GM18867 (cell line): ENCODE measurements around the gene RAG2.
A peak's percentile ranks its signal among the peaks of the same experiment; 100 is the strongest.

ENCODE experiments used
- ATAC-seq: cut with Tn5 transposase; IDR thresholded peaks from one replicate; pipeline ENCODE4 v1.9.1; 2021; ENCODE audit warnings: mild to moderate bottlenecking, moderate library complexity; ENCODE audit not compliant: unreplicated experiment

Gene RAG2

DNA sequence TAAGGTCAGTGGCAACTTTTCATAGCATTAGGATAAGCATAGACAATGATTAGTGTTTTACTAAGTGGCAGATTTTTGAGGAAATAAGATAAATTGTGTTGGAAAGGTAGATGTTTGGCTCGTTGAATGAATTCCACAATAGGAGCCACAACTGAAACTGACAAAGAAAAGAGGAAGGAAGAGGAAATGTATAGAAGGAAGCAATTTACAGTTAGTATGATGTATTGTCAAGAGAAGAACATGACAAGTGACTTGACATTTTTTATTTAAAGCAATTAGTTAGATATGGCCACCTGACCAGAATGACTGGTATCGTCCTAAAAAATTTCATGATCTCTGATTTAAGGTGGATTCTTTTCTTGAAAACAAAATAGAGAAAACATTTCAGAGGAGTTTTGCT is 3.1 kb upstream of the RAG2 start:
- ATAC-seq = no peak

DNA sequence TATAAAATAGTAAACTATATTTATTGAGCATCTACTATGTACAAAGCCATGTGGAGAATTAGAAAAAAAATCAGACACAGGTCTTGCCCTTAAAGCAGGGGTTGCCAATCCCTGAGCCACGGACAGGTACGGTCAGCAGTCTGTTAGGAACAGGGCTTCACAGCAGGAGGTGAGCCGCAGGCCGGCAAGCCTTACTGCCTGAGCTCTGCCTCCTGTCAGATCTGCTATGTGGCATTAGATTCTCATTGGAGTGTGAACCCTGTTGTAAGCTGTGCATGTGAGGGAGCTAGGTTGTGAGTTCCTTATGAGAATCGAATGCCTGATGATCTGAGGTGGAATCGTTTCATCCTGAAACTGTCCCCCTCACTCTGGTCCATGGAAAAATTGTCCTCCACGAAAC is 2.1 kb upstream of the RAG2 start:
- no peak for ATAC-seq

DNA sequence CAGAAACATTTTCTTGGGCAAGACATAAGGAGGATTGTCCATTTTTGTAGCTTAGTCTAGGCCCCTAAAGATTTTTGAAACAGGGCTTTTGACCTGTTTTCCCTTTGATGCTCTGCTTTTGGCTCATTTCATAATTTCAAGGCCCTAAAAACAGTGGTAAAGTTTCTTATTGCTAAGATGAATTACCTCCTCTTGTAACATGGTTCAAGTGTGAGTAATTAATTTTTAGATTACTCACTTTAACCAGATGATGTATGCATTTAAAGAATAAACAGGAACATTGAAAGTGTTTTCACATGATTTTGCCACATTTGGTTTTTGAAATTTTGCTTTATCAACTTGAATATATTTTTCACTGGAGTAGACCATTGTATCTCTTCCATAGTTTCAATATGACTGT is 1.2 kb downstream of the RAG2 start:
- no peak for ATAC-seq

DNA sequence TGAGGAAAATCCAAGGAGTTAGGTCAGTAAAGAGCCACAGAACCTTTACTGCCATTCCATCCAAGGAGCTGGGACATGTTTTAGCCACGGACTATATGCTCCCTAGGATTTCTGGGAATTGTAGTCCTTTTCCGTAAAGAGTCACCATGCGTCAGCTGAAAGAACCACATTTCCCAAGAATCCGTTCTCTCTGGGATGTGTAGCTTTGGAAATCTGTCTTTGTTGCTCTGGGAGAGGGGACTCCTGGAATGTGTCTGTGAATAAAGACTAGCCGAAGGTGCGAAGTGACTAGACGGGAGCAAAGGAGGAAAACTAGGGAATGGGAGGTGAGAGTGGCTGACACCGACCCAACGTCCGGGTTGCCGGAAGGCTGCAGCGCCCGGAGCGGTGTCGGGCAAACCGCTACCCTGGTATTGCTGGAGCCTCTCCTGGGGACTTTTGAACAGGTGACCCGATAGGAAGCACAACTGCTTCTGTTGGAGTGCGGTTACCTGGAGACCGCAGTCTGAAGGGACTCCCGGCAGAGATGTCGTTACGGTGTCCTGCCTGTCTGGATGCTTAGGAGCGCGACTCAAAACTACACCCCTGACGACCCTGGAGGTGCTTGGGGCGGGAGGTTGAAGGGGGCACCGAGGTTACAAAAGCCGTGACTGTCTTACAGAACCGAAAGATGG is 3.6 kb downstream of the RAG2 start, which contains the start of gene IFTAP:
Gene IFTAP, plus strand, starts transcription at position 187 of the 674 bp plus-strand sequence. CDS start 15,602 bp downstream, outside the sequence.
- ATAC-seq = peak; percentile 65

DNA sequence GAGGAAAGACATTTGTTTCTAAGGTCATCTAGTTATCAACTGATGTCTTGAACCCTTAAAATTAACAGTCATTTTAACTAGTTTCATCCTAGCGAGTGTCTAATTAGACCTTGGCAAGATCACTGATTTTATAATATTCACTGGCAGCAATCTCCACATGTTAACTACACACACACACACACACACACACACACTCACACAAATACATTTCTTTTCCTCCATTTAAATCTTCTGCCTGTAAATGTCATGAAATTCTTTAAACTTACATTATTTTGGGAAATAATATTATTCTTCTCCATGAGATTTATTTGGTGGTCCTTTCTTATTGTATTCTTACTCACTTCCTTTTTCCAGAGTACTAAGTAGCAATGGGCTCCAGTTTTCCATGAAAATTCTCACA is 6.6 kb downstream of the RAG2 start:
- no peak for ATAC-seq

DNA sequence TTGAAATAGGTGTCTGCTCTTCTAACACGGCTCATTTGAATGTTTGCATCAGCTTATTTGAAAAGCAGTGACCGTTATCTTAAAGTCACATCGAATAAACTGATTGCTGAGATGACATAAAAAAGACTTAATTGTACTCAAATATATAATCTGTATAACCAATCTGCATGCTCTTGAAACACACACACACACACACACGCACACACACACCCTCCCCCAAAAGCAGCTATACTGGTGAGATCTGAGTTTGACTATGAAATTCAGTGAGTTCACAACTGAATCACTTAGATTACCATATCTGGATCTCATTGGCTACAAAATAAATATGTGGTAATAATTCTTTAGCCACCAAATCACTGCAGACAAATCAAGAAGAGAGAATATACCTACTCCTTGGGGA is 7.5 kb downstream of the RAG2 start:
- ATAC-seq = no peak

DNA sequence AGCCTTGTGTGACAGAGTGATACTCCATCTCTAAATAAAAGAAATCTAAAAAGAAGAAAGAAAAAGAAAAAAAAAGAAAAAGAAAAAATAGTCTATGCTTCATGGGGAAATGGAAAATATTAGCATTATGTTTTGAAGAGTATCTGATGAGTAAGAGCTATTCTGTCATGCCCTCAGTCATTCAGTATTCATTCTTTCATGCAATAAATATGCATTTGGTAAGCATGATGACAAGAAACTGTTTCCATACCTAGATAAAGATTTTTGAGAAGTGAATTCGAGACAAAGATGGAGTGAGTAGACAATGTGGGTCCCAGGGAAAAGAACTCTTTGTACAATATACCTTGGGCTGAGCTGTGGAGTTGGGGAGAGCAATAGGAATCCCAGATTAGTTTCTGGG is 9.9 kb downstream of the RAG2 start:
- no peak for ATAC-seq

DNA sequence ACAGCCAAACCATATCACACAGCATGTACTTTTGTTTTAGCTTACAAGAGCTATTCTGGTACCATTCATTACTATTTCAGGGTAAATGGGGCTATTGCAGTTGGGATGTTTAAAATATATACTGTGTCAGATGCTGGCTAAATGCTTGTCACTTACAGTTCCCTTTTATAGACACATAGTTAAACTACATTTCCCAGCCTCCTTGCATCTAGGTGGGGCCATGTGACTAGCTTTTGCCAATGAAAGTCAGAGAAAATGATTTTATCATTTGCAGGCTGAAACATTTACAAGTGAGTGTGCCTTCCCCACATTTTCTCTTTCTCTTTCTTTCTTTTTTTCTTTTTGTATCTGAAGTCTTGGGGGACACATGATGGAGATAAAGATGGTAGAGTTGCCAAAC is 11.5 kb downstream of the RAG2 start:
- ATAC-seq = peak; percentile 71

DNA sequence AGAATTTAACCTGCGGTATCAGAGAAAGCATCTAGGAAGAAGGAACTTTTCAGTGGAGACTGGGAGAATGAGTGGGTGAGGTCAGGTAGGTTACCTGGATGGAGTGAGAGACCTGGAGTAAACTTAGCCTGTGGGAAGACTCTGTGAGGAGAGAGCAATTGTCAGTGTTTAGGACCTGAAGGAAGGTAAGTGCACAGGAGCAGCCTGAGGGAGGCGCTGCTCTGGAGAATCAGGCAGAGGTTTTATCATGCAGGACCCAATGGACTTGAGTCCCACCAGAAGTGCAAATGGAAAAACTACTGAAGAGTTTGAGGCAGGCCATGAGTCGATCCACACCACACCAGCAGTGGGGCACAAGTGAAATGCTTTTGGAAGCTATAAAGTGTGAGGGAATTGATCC is 14.4 kb downstream of the RAG2 start:
- no peak for ATAC-seq

DNA sequence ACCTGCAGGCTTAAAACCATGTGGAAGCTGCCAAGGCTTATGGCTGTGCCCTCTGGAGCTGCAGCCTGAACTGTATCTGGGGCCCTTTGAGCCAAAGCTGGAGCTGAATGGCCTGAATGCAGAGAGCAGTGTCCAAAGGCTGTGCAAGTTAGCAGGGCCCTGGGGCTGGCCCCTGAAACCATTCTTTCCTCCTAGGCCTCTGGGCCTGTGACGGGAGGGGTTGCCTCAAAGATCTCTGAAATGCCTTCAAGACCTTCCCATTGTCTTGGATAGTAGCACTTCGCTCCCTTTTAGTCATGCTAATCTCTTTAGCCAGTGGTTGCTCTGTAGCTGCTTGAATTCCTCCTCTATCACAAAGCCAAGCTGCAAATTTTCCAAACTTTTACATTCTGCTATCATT is 16.5 kb downstream of the RAG2 start:
- no peak for ATAC-seq

DNA sequence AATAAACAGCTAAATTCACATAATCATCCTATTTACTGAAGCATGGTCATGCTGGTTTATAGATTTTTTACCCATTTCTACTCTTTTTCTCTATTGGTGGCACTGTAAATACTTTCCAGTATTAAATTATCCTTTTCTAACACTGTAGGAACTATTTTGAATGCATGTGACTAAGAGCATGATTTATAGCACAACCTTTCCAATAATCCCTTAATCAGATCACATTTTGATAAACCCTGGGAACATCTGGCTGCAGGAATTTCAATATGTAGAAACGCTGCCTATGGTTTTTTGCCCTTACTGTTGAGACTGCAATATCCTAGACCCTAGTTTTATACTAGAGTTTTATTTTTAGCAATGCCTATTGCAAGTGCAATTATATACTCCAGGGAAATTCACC is 19.6 kb downstream of the RAG2 start:
- no peak for ATAC-seq

DNA sequence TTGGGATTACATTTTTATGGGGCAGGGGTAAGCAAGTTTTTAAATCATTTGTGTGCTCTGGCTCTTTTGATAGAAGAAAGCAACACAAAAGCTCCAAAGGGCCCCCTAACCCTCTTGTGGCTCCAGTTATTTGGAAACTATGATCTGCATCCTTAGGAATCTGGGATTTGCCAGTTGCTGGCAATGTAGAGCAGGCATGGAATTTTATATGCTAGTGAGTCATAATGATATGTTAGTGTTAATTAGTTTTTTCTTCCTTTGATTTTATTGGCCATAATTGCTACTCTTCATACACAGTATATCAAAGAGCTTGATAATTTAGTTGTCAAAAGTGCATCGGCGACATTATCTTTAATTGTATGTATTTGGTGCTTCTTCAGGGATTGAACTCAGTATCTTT is 20.2 kb downstream of the RAG2 start:
- no peak for ATAC-seq

DNA sequence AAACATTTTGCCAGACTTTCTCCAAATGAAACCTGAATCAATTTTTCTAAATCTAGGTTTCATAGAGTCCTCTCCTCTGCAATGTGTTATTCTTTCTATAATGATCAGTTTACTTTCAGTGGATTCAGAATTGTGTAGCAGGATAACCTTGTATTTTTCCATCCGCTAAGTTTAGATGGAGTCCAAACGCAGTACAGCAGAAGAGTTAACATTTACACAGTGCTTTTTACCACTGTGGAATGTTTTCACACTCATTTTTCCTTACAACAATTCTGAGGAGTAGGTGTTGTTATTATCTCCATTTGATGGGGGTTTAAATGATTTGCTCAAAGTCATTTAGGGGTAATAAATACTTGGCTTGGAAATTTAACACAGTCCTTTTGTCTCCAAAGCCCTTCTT is 20.7 kb downstream of the RAG2 start:
- no peak for ATAC-seq

DNA sequence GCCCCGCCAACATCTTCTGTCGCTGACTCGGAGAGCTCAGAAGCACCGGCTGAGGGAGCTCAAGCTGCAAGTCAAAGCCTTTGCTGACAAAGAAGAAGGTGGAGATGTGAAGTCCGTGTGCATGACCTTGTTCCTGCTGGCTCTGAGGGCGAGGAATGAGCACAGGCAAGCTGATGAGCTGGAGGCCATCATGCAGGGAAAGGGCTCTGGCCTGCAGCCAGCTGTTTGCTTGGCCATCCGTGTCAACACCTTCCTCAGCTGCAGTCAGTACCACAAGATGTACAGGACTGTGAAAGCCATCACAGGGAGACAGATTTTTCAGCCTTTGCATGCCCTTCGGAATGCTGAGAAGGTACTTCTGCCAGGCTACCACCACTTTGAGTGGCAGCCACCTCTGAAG is 23.6 kb downstream of the RAG2 start:
- ATAC-seq = no peak

DNA sequence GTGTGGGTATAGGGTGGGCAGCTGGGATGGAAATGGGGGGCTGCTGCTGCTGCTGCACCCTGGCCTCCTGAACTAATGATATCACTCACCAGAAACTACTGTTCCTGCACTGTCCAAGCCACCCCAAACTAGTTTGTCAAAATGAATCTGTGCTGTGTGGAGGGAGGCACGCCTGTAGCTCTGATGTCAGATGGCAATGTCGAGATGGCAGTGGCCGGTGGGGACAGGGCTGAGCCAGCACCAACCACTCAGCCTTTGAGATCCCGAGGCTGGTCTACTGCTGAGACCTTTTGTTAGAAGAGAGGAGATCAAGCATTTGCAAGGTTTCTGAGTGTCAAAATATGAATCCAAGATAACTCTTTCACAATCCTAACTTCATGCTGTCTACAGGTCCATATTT is 28.9 kb downstream of the RAG2 start:
- no peak for ATAC-seq

DNA sequence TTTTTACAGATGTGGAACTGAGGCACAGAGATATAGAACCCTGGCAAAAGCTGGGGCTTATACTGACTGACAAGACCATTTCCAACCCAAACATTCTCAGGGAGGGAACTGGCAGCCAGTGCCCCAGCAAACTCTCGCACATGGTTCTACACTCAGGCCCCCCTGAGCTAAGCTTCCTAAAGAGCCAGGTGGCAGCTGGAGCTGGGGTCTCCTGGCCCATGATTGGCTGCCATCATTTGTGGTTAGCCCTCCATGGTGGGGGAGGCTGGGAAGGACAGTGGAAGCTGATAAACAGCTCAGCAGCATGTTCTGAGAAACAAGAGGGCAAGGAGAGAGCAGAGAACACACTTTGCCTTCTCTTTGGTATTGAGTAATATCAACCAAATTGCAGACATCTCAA is 30.3 kb downstream of the RAG2 start, which contains the start of gene RAG1:
Gene RAG1, plus strand, starts transcription at position 314 of the 400 bp plus-strand sequence. CDS start 5,298 bp downstream, outside the sequence.
- no peak for ATAC-seq

DNA sequence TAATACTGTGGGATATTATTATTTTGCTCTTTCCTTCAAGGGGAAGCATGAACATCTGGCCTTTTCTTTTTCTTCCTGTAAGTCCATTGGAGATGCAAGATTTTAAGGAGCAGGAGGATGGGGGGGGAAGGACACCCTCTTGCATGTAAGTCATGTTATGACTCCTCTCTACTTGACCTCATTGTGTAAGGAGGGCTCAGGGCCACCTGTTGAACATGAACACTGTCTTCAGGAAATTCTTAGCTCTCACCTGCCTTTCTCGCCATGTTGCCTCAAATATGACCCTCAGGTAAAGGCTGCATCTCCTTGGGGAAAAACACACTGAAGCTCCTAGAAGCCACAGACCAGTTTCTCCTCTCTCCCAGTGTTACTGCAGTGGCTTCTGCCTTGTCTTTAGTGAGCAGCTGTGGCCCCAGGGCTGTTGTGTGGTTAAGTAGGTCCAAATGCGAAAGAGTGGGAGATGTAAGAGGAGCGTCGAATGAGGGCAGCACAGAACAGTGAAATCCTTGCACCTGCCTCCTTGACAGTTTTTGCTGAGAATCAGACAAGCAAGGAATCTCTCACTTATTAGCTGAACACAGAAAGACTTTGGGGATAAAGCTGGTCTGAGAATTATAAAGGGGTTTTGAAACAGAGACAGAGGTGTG is 31.5 kb downstream of the RAG2 start:
- no peak for ATAC-seq

DNA sequence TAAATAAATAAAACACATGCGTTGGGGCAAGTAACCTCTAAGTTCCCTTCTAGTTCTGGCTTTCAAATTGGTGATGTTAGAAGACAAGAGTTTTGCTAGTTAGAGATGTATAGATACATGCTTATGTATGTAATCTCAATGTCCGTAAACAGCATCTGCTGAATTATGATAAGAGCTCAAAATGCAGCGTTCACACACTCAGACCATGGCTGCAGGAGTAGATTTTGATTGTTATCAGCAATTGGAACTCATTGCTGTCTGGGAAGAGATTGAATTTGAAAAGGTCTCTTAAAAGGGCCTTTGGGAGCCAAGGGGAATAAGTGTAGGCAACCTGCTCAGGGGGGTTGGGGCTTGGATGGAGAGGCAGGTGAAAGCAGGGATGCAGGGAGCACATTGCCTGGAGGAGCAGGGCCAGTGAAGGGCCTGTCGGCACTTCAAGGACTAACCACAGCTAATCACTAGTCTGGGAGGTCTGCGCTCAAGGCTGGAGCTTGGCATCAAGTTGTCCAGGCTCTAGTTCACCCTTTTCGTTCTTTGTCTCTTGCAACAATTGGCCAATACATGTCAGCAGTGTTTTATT is 32.9 kb downstream of the RAG2 start:
- no peak for ATAC-seq

DNA sequence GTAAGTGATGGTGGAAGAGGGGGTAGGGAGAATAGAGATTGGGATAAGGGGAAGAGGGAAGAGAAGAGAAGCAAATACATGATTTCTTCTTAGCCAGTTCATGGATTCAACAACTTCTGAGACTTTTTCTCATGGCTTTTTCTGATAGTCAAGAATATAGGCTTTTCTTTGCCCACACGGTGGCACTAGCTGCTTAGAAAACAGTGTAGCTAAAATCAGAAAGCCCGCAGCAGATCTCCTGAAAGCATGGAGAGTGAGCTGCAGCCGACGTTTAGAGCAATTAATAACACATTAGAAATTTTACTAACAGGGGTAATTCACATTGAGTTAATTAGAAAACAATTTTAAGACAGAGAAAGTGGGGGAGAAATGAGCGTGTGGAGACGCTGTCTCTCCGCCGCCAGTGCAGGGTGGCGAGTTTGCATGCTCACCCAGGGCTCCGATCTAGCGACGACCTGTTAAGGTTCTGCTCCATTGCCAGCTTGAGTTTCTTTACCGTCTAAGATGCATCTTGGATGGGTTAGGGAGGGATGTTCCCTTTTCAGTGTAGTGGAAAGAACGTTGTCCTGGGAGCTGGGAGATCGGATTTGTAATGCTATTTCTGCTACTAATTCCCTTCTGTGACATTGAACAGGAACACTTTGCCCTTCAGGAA is 33.5 kb downstream of the RAG2 start:
- ATAC-seq = peak; percentile 68

DNA sequence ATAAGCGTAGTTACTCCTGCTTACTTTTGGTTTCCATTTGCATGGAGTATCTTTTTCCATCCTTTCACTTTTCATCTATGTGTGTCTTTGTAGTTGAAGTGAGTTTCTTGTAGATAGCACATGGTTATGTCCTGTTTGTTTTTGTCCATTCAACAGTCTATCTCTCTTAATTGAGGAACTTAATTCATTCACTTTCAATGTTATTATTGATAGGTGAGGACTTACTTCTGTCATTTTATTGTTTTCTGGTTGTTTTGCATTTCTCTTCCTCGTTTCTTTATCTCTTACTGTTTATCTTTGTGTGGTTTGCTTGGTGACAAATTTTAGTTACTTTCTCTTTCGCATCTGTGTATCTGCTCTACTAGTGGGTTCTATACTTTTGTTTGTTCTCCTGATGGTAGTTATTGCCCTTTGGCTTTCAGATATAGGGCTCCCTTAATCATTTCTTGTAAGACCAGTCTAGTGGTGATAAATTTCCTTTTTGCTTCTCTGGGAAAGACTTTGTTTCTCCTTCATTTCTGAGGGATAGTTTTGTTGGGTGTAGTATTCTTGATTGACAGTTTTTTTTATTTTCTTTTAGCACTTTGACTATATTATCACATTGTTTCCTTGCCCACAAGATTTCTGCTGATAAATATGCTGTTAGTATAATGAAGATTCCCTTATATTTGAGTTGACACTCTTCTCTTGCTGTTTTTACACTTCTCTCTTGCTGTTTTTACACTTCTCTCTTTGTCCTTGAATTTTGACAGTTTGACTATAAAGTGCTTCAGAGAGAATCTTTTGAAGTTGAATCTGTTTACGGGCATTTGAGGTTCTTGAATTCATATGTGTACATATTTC is 39.2 kb downstream of the RAG2 start:
- peak; percentile 99 for ATAC-seq

DNA sequence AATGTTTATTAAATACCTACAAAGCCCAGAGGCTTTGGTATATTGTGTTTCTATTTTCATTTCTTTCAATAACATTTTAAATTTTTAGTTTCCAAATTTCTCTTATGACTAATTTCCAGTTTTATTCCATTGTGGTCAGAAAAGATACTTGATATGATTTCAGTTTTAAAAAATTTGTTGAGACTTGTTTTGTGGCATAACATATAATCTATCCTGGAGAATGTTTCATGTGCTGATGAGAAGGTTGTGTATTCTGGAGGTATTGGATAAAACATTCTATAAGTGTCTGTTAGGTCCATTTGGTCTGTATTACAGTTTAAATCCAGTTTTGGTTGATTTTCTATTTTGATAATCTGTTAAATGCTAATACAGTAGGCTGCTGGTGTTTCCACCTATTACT is 40.0 kb downstream of the RAG2 start:
- no peak for ATAC-seq
